ENCODE data around the gene POTEM.
"Not testable (repeated sequence)": the region's sequence is repeated elsewhere in the genome, so short reads cannot be mapped to it uniquely, and the experiment has no call there.

GRCh38 chr14:19038785-19039184 is 71.6 kb downstream of the POTEM start:
- TF ChIP-seq SUZ12 (IDR thresholded peaks at IDR 0.05; ENCODE audit: extremely low read depth, insufficient read depth, insufficient read length); YY1 (IDR thresholded peaks at IDR 0.05; ENCODE audit: insufficient read depth, insufficient read length); ZNF274 (IDR thresholded peaks at IDR 0.05; ENCODE audit: low read depth, low read length): not testable (repeated sequence)

Data from NT2/D1 (cell line).